OCI-LY1 (cell line): ENCODE data around the gene PRSS35.

ENCODE experiments used
- H2AFZ ChIP-seq: fragments of 200-600 bp; sonication (generic), shearing (Covaris generic); 2 replicates; pipeline ENCODE4 v1.6.0; 2014; ENCODE audit warnings: antibody characterized with exemption, mild to moderate bottlenecking, low read length
- H3F3A ChIP-seq: fragments of 200-600 bp; sonication (generic), shearing (Covaris generic); 2 replicates; pipeline ENCODE4 v1.6.0; 2014; ENCODE audit warnings: mild to moderate bottlenecking, antibody characterized with exemption, low read length, moderate library complexity; ENCODE audit not compliant: insufficient read depth
- H3K27ac ChIP-seq: fragments of 200-600 bp; sonication (generic); 2 replicates; pipeline ENCODE4 v1.5.1; 2014; ENCODE audit warnings: low read length, mixed run types, mild to moderate bottlenecking, low read depth; ENCODE audit not compliant: poor library complexity, severe bottlenecking
- H3K27me3 ChIP-seq: fragments of 200-600 bp; sonication (generic); 2 replicates; pipeline ENCODE4 v1.6.0; 2014; ENCODE audit warnings: antibody characterized with exemption, mild to moderate bottlenecking, low read length, moderate library complexity; ENCODE audit not compliant: insufficient read depth
- H3K36me3 ChIP-seq: fragments of 200-600 bp; sonication (generic); 2 replicates; pipeline ENCODE4 v1.6.1; 2014; ENCODE audit warnings: mild to moderate bottlenecking, antibody characterized with exemption, low read length, moderate library complexity, mixed read lengths; ENCODE audit not compliant: insufficient read depth
- H3K4me1 ChIP-seq: fragments of 200-600 bp; sonication (generic); 2 replicates; pipeline ENCODE4 v1.5.1; 2014; ENCODE audit warnings: mild to moderate bottlenecking, low read length, moderate library complexity; ENCODE audit not compliant: insufficient read depth, severe bottlenecking
- H3K4me2 ChIP-seq: fragments of 200-600 bp; sonication (generic), shearing (Covaris generic); 2 replicates; pipeline ENCODE4 v1.6.1; 2014; ENCODE audit warnings: low read length
- H3K4me3 ChIP-seq: fragments of 200-600 bp; sonication (generic); 2 replicates; pipeline ENCODE4 v1.5.1; 2014; ENCODE audit warnings: low read length, low read depth, mild to moderate bottlenecking, mixed read lengths; ENCODE audit not compliant: poor library complexity, severe bottlenecking
- H3K79me2 ChIP-seq: fragments of 200-600 bp; shearing (Covaris generic); 2 replicates; pipeline ENCODE4 v1.6.1; 2016; ENCODE audit warnings: mixed run types, low read length, mixed read lengths; ENCODE audit not compliant: insufficient read depth
- H3K9ac ChIP-seq: fragments of 200-600 bp; sonication (generic), shearing (Covaris generic); 2 replicates; pipeline ENCODE4 v1.6.1; 2014; ENCODE audit warnings: mild to moderate bottlenecking, low read length, mixed read lengths
- H3K9me2 ChIP-seq: fragments of 200-600 bp; sonication (generic), shearing (Covaris generic); 2 replicates; pipeline ENCODE4 v1.6.1; 2014; ENCODE audit warnings: low read depth, mild to moderate bottlenecking, low read length, mixed read lengths
- H3K9me3 ChIP-seq: fragments of 200-600 bp; shearing (Covaris generic); 2 replicates; pipeline ENCODE4 v1.6.1; 2014; ENCODE audit warnings: low read length, mixed read lengths
- H4K20me1 ChIP-seq: fragments of 200-600 bp; sonication (generic), shearing (Covaris generic); 2 replicates; pipeline ENCODE4 v1.6.0; 2016; ENCODE audit warnings: mild to moderate bottlenecking, low read length; ENCODE audit not compliant: insufficient read depth
- EZH2 ChIP-seq: fragments of 200-600 bp; sonication (generic), shearing (Covaris generic); IDR thresholded peaks from 2 replicates; pipeline ENCODE4 v1.8.0; 2017; ENCODE audit warnings: borderline replicate concordance, mixed run types, mild to moderate bottlenecking, antibody characterized with exemption, low read length, moderate library complexity, mixed read lengths
- TF ChIP-seq, protein P1 (sequence below): fragments of 200-600 bp; sonication (generic), shearing (Covaris generic); IDR thresholded peaks from 2 replicates; pipeline ENCODE4 v1.5.1; 2017; ENCODE audit warnings: mild to moderate bottlenecking, antibody characterized with exemption, low read length, moderate library complexity, mixed read lengths

PRSS35 gene

DNA sequence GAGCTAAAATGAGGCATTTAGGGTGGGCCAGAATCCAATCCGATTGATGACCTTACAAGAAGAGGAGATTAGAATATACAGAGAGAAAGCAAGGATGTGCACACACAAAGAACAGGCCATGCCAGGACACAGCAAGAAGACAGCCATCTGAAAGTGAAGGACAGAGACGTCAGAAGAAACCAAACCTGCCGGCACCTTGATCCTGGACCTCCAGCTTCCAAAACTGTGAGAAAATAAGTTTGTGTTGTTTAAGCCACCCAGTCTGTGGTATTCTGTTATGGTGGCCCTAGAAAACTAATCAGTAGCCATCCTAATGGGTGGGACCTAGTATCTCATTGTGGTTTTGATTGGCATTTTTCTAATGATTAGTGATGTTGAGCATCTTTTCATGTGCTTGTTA is 41.7 kb upstream of the PRSS35 start:
- Histone ChIP-seq H3K9me3 (no peaks in the 10 kb centered on the region), H3K36me3 (no peaks in the 10 kb centered on the region), H3K4me2 (no peak overlapping the region), H3K27me3 (no peaks in the 10 kb centered on the region), H3K4me3 (no peak overlapping the region), H3K79me2 (no peaks in the 10 kb centered on the region), H2AFZ (no peak overlapping the region), H3K27ac (no peak overlapping the region), H4K20me1 (no peaks in the 10 kb centered on the region), H3K4me1 (no peaks in the 10 kb centered on the region), H3K9me2 (no peaks in the 10 kb centered on the region), H3K9ac (no peak overlapping the region), H3F3A (no peaks in the 10 kb centered on the region; the same call in 1 of the 2 replicates)
- TF ChIP-seq EZH2: no peak

DNA sequence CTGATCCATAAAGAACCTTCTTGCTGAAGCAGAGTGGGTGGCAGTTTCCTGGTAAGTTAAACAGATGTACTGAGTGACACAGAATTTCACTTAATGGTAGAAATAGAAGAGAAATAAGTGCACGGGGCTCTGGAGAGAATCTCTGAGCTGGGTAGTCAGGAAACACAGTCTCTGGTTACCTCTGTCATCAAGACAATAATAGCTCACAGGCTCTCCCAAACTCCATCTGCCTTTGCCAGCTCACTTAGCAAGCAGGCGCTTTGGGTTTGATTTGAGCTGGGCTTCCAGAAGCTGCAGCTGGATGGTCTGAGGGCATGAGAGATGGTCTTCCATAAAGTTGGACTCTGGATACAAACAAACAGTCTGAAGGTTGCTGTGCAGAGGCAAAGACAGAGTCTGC is 39.6 kb upstream of the PRSS35 start:
- H2AFZ ChIP-seq: no peak overlapping the region
- no peak overlapping the region for H3K4me2 ChIP-seq

GRCh38 chr6:83474309-83474708 is 38.0 kb upstream of the PRSS35 start:
- H2AFZ ChIP-seq: no peak overlapping the region
- no peaks in the 10 kb centered on the region for H3K9me2 ChIP-seq
- H4K20me1 ChIP-seq: no peaks in the 10 kb centered on the region
- H3K9me3 ChIP-seq: no peaks in the 10 kb centered on the region
- H3K27me3 ChIP-seq: no peaks in the 10 kb centered on the region
- no peaks in the 10 kb centered on the region for H3K36me3 ChIP-seq
- no peak overlapping the region for H3K4me3 ChIP-seq
- H3F3A ChIP-seq: no peaks in the 10 kb centered on the region
- H3K27ac ChIP-seq: no peak overlapping the region
- H3K4me1 ChIP-seq: no peaks in the 10 kb centered on the region
- TF ChIP-seq EZH2: no peak
- TF ChIP-seq, protein P1, sequence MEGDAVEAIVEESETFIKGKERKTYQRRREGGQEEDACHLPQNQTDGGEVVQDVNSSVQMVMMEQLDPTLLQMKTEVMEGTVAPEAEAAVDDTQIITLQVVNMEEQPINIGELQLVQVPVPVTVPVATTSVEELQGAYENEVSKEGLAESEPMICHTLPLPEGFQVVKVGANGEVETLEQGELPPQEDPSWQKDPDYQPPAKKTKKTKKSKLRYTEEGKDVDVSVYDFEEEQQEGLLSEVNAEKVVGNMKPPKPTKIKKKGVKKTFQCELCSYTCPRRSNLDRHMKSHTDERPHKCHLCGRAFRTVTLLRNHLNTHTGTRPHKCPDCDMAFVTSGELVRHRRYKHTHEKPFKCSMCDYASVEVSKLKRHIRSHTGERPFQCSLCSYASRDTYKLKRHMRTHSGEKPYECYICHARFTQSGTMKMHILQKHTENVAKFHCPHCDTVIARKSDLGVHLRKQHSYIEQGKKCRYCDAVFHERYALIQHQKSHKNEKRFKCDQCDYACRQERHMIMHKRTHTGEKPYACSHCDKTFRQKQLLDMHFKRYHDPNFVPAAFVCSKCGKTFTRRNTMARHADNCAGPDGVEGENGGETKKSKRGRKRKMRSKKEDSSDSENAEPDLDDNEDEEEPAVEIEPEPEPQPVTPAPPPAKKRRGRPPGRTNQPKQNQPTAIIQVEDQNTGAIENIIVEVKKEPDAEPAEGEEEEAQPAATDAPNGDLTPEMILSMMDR: no peak
- no peak overlapping the region for H3K4me2 ChIP-seq
- no peak overlapping the region for H3K9ac ChIP-seq
- H3K79me2 ChIP-seq: no peaks in the 10 kb centered on the region

More for the DNA sequence above, 39.6 kb upstream of the PRSS35 start:
- Histone ChIP-seq H3K9me2 (no peaks in the 10 kb centered on the region), H3K9me3 (no peaks in the 10 kb centered on the region), H3K27ac (no peak overlapping the region), H3K79me2 (no peaks in the 10 kb centered on the region), H3F3A (no peaks in the 10 kb centered on the region; the same call in 1 of the 2 replicates), H3K4me3 (no peak overlapping the region), H3K27me3 (no peaks in the 10 kb centered on the region), H3K36me3 (no peaks in the 10 kb centered on the region), H4K20me1 (no peaks in the 10 kb centered on the region), H3K4me1 (no peaks in the 10 kb centered on the region), H3K9ac (no peak overlapping the region)
- TF ChIP-seq, protein P1: no peak
- no peak for TF ChIP-seq EZH2

DNA sequence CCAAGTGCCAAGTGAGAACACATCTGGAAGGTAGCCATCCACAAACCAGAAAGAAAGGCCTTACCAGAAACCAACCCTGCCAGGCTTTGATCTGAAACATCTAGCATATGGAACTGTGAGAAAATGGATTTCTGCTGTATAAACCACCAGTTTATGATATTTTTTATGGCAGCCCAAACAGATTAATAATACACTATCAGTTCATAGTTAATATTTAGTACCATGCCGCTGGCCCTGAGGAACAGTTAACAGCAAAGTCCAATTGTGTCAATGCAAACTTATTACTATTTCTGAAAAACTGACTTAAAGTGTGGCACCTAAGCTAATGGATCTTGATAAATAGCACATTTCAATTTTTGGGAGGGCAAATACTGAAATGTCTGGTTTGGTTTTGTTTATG is 35.4 kb upstream of the PRSS35 start:
- Histone ChIP-seq H3K27me3 (no peaks in the 10 kb centered on the region), H4K20me1 (no peaks in the 10 kb centered on the region), H3K9ac (no peak overlapping the region), H3F3A (no peaks in the 10 kb centered on the region), H3K9me3 (no peaks in the 10 kb centered on the region), H3K4me2 (no peak overlapping the region), H3K4me1 (no peaks in the 10 kb centered on the region), H3K27ac (no peak overlapping the region), H2AFZ (no peak overlapping the region), H3K36me3 (no peaks in the 10 kb centered on the region), H3K4me3 (no peak overlapping the region), H3K9me2 (no peaks in the 10 kb centered on the region), H3K79me2 (no peaks in the 10 kb centered on the region)
- no peak for TF ChIP-seq EZH2
- TF ChIP-seq, protein P1: no peak
